Mesenchymal stem cell (in vitro differentiated cells and primary cell): Measurements from ENCODE around the gene UBE2D3.
A peak's percentile ranks its signal among the peaks of the same experiment; 100 is the strongest.

ENCODE experiments used
- DNase-seq: peaks from one replicate; pipeline ENCODE4 v3.0.0-alpha.2; 2013
- H2AFZ ChIP-seq: one replicate; pipeline ENCODE4 v1.6.1; 2013; ENCODE audit warnings: low read depth, mild to moderate bottlenecking, control low read depth, inconsistent platforms, low read length, moderate library complexity
- H2AK5ac ChIP-seq: 2 replicates; pipeline ENCODE4 v1.6.1; 2013; ENCODE audit warnings: low read length, moderate library complexity, mild to moderate bottlenecking, inconsistent platforms; ENCODE audit not compliant: severe bottlenecking
- H2BK120ac ChIP-seq: one replicate; pipeline ENCODE4 v1.6.1; 2013; ENCODE audit warnings: low read depth, mild to moderate bottlenecking, inconsistent platforms, low read length, moderate library complexity
- H2BK12ac ChIP-seq, 2 experiments: one replicate each; pipeline ENCODE4 v1.6.1; 2013; ENCODE audit warnings: inconsistent platforms in 2 of 2, low read length in 2 of 2, mild to moderate bottlenecking in 2 of 2, moderate library complexity in 2 of 2, control low read depth in 1 of 2
- H2BK15ac ChIP-seq: one replicate; pipeline ENCODE4 v1.6.1; 2013; ENCODE audit warnings: mild to moderate bottlenecking, low read depth, inconsistent platforms; ENCODE audit not compliant: poor library complexity, severe bottlenecking
- H2BK5ac ChIP-seq: 2 replicates; pipeline ENCODE4 v1.6.1; 2013; ENCODE audit warnings: low read depth, mild to moderate bottlenecking, low read length, control low read depth, inconsistent platforms; ENCODE audit not compliant: poor library complexity, severe bottlenecking
- H3K14ac ChIP-seq, 2 experiments: one replicate each; pipeline ENCODE4 v1.6.1; 2013; ENCODE audit warnings: inconsistent platforms in 2 of 2, low read length in 2 of 2, control low read depth in 1 of 2, mild to moderate bottlenecking in 1 of 2, moderate library complexity in 1 of 2
- H3K18ac ChIP-seq, 2 experiments: one replicate each; pipeline ENCODE4 v1.6.1; 2013; ENCODE audit warnings: inconsistent platforms in 2 of 2, low read length in 2 of 2, control low read depth in 1 of 2, low read depth in 1 of 2, mild to moderate bottlenecking in 1 of 2
- H3K23ac ChIP-seq, 2 experiments: one replicate each; pipeline ENCODE4 v1.6.1; 2013; ENCODE audit warnings: inconsistent platforms in 2 of 2, low read length in 2 of 2, mild to moderate bottlenecking in 2 of 2, moderate library complexity in 2 of 2, control low read depth in 1 of 2
- H3K27ac ChIP-seq: 2 replicates; pipeline ENCODE4 v1.5.1; 2013; ENCODE audit warnings: mild to moderate bottlenecking, moderate library complexity, low read length, control low read depth, inconsistent platforms; ENCODE audit not compliant: poor library complexity, severe bottlenecking
- H3K27me3 ChIP-seq, 2 experiments: 2 replicates each; pipeline versions ENCODE4 v1.6.1 to v1.7.0; 2013; ENCODE audit warnings: low read length in 2 of 2, mild to moderate bottlenecking in 2 of 2, moderate library complexity in 2 of 2, control low read depth in 1 of 2, inconsistent platforms in 1 of 2; ENCODE audit not compliant: control insufficient read depth in 1 of 2, insufficient read depth in 1 of 2
- H3K36me3 ChIP-seq, 2 experiments: 2 replicates each; pipeline versions ENCODE4 v1.6.1 to v1.7.0; 2013; ENCODE audit warnings: low read length in 2 of 2, control low read depth in 1 of 2, inconsistent platforms in 1 of 2, low read depth in 1 of 2, mild to moderate bottlenecking in 1 of 2; ENCODE audit not compliant: insufficient read depth in 2 of 2, control insufficient read depth in 1 of 2
- H3K4ac ChIP-seq, 2 experiments: one replicate each; pipeline ENCODE4 v1.6.1; 2013; ENCODE audit warnings: inconsistent platforms in 2 of 2, low read length in 2 of 2, mild to moderate bottlenecking in 2 of 2, moderate library complexity in 2 of 2, control low read depth in 1 of 2, low read depth in 1 of 2
- H3K4me1 ChIP-seq: 2 replicates; pipeline ENCODE4 v1.6.1; 2013; ENCODE audit warnings: low read depth, low read length, control low read depth; ENCODE audit not compliant: control insufficient read depth, insufficient read depth
- H3K4me2 ChIP-seq: 2 replicates; pipeline ENCODE4 v1.6.1; 2013; ENCODE audit warnings: low read length, mild to moderate bottlenecking, inconsistent platforms; ENCODE audit not compliant: poor library complexity, severe bottlenecking
- H3K4me3 ChIP-seq, 2 experiments: 2 replicates each; pipeline versions ENCODE4 v1.5.1 to v1.7.0; 2013; ENCODE audit warnings: low read length in 2 of 2, mild to moderate bottlenecking in 2 of 2, control low read depth in 1 of 2, low read depth in 1 of 2; ENCODE audit not compliant: insufficient read depth in 1 of 2
- H3K79me1 ChIP-seq: replicated peaks from 2 replicates; pipeline ENCODE4 v1.6.1; 2013; ENCODE audit warnings: mild to moderate bottlenecking, control low read depth, low read length, inconsistent platforms; ENCODE audit not compliant: poor library complexity, severe bottlenecking
- H3K9ac ChIP-seq: 2 replicates; pipeline ENCODE4 v1.7.0; 2013; ENCODE audit warnings: mild to moderate bottlenecking, low read length, moderate library complexity
- H3K9me3 ChIP-seq: 2 replicates; pipeline ENCODE4 v1.7.0; 2013; ENCODE audit warnings: mild to moderate bottlenecking, low read length; ENCODE audit not compliant: control insufficient read depth
- H4K8ac ChIP-seq: one replicate; pipeline ENCODE4 v1.6.1; 2013; ENCODE audit warnings: inconsistent platforms, mild to moderate bottlenecking, low read length, moderate library complexity
- H4K91ac ChIP-seq: one replicate; pipeline ENCODE4 v1.6.1; 2013; ENCODE audit warnings: mild to moderate bottlenecking, low read length, inconsistent platforms
- WGBS: methylation state at CpG from one replicate; pipeline ENCODE4 v1.1.7; 2013; ENCODE audit warnings: mixed read lengths; 5-methylcytosine and 5-hydroxymethylcytosine counted together

UBE2D3 gene

DNA sequence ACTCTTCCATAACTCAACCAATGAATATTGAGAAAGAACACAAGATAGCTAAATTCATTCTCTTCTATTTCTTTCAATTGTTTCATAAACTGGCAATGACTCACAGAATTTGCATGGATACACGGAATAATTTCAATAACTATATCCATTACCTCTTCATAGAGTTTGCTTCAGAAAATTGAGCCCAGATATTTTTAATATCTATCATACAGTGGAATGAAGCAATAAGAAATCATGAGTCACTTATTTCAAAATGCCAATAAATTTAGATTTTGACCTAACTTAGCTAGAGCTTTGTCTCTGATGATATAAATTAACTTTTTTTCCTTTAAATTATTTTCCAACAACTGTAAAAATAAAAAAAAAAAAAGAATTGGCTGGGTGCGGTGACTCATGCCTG lies 44.3 kb downstream of the UBE2D3 start:
- H2AFZ ChIP-seq: no peak overlapping the region
- no peak overlapping the region for H3K4me3 ChIP-seq
- H3K9ac ChIP-seq: no peak overlapping the region
- H3K79me1 ChIP-seq: no peaks in the 10 kb centered on the region
- no peaks in the 10 kb centered on the region for H3K9me3 ChIP-seq
- H4K8ac ChIP-seq: no peak overlapping the region
- H2BK12ac ChIP-seq: no peak overlapping the region
- H3K4ac ChIP-seq: no peak overlapping the region
- H2AK5ac ChIP-seq: no peak overlapping the region
- H2BK15ac ChIP-seq: no peak overlapping the region
- H3K27me3 ChIP-seq: no peaks in the 10 kb centered on the region
- H3K14ac ChIP-seq: no peak overlapping the region
- whole genome bisulfite sequencing: 77% methylated on average over 2 of the region's 2 CpGs
- no peaks in the 10 kb centered on the region for H3K4me1 ChIP-seq
- no peak overlapping the region for H3K23ac ChIP-seq
- H3K4me2 ChIP-seq: no peak overlapping the region
- H3K36me3 ChIP-seq: no peaks in the 10 kb centered on the region
- H4K91ac ChIP-seq: no peak overlapping the region
- no peak overlapping the region for H2BK120ac ChIP-seq
- H3K18ac ChIP-seq: no peak overlapping the region
- H3K27ac ChIP-seq: no peak overlapping the region
- H2BK5ac ChIP-seq: no peak overlapping the region
- no peak for DNase-seq

DNA sequence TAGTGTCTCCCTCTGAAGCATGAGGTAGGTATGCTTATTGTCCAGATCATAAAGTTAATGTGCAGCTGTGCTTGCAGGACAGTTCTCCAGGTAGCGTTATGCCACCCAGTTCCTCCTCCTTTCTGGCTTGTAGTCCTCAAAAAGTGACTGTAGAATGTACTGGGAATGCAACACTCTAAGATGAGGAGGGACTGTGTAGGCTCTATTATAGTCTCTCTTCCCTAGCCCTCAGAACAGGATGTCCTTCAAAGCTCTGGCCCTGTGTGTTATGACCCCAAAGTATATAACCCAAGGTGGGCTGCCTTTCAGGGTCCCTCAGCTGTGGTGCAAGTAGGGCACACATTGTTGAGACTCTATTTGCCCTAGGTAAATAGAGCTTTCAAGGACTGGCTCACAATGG lies 45.8 kb downstream of the UBE2D3 start:
- Histone ChIP-seq H3K18ac (no peak overlapping the region), H3K36me3 (no peaks in the 10 kb centered on the region), H3K9me3 (no peaks in the 10 kb centered on the region), H3K27ac (no peak overlapping the region), H2BK12ac (no peak overlapping the region), H3K4ac (no peak overlapping the region), H4K91ac (peak overlapping the region; percentile 15), H2BK15ac (no peak overlapping the region), H3K79me1 (no peaks in the 10 kb centered on the region), H2AK5ac (no peak overlapping the region), H3K4me2 (no peak overlapping the region), H3K27me3 (no peaks in the 10 kb centered on the region), H3K23ac (no peak overlapping the region), H2AFZ (no peak overlapping the region), H4K8ac (no peak overlapping the region), H3K4me3 (no peak overlapping the region), H3K14ac (no peak overlapping the region), H3K9ac (no peak overlapping the region), H2BK5ac (no peak overlapping the region), H3K4me1 (no peaks in the 10 kb centered on the region), H2BK120ac (no peak overlapping the region)
- DNase-seq: no peak
- WGBS: 100% methylated on average over 1 of the region's 1 CpG

- Histone ChIP-seq H3K9me3 (no peaks in the 10 kb centered on the region), H3K4ac (no peak overlapping the region), H3K4me3 (no peak overlapping the region), H4K91ac (no peak overlapping the region), H3K23ac (no peak overlapping the region), H3K14ac (no peak overlapping the region), H2BK15ac (no peak overlapping the region), H2BK5ac (no peak overlapping the region), H2AK5ac (no peak overlapping the region), H2AFZ (no peak overlapping the region), H3K4me1 (no peaks in the 10 kb centered on the region), H2BK12ac (no peak overlapping the region), H3K36me3 (no peaks in the 10 kb centered on the region), H3K27me3 (no peaks in the 10 kb centered on the region), H2BK120ac (no peak overlapping the region), H3K27ac (no peak overlapping the region), H3K4me2 (no peak overlapping the region), H3K79me1 (no peaks in the 10 kb centered on the region), H4K8ac (no peak overlapping the region), H3K18ac (no peak overlapping the region), H3K9ac (no peak overlapping the region)
- peak; percentile 32 for DNase-seq
- 98% methylated on average over 5 of the region's 5 CpGs for WGBS
These were observed 46.7 kb downstream of the UBE2D3 start for GRCh38 chr4:102780476-102781144.

DNA sequence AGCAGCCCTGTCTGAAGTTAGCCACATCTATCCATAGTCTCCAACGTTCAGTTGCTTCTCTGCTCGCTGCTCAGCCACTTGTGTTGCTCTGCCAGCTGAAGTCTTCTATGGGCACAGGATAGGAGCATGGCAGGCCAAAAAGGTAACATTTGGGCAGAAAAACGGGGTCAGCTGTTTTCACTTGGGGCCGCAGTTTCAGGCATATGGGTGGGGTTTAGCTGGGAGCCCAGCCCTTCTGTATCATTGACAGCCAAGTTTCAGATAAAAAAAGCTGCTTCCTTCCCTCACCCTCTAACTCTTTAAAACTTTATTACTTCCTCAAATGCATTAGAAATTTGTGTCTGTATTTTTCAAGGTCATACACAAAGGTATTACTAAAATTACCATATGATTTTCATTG lies 48.1 kb downstream of the UBE2D3 start:
- Histone ChIP-seq H3K27ac (no peak overlapping the region), H3K36me3 (no peaks in the 10 kb centered on the region), H2BK12ac (no peak overlapping the region), H4K8ac (no peak overlapping the region), H2AK5ac (no peak overlapping the region), H3K18ac (no peak overlapping the region), H3K79me1 (no peaks in the 10 kb centered on the region), H3K27me3 (no peaks in the 10 kb centered on the region), H2AFZ (no peak overlapping the region), H2BK120ac (no peak overlapping the region), H3K9me3 (no peaks in the 10 kb centered on the region), H3K9ac (no peak overlapping the region), H3K4ac (no peak overlapping the region), H3K4me1 (no peaks in the 10 kb centered on the region), H3K23ac (no peak overlapping the region), H2BK15ac (no peak overlapping the region), H2BK5ac (no peak overlapping the region), H3K4me2 (no peak overlapping the region), H3K14ac (no peak overlapping the region), H3K4me3 (no peak overlapping the region), H4K91ac (no peak overlapping the region)
- DNase-seq: no peak
- 98% methylated on average over 4 of the region's 4 CpGs for WGBS
